MCF 10A (cell line): ENCODE data around the gene CROCC2. TPM values are rescaled to one million over a fixed set of nuclear protein-coding genes. Genes with fewer than 3 reads are reported as not detected.

Source experiments
- BruUV-seq: library from RNA; stranded (reverse); fragments of 400-500 nt; replicated peaks from 2 replicates; lab custom pipeline; 2021; lab: Mats Ljungman, UMichigan
- CTCF ChIA-PET: fragments of 300-600 bp; sonication (Branson Sonifier 250); formaldehyde crosslinking; extraction: SDS; loops from one replicate; lab custom pipeline; 2021; ENCODE audit warnings: antibody characterized with exemption, inconsistent platforms; lab: Yijun Ruan, JAX
- POLR2A ChIA-PET: fragments of 300-600, 350-650 bp; sonication (Branson Sonifier 250); formaldehyde crosslinking; extraction: SDS; loops from one replicate; lab custom pipeline; 2020; ENCODE audit warnings: antibody characterized with exemption, inconsistent platforms; lab: Yijun Ruan, JAX
- DNase-seq: peaks from one replicate; pipeline ENCODE4 v3.0.0-alpha.2; 2018; ENCODE audit not compliant: unreplicated experiment
- H3K27ac Mint-ChIP-seq: one replicate; pipeline ENCODE4 v1.8.0; 2022; ENCODE audit warnings: mild to moderate bottlenecking, low read depth, mixed read lengths; ENCODE audit not compliant: unreplicated experiment
- H3K27me3 Mint-ChIP-seq: one replicate; pipeline ENCODE4 v1.8.0; 2022; ENCODE audit warnings: mixed read lengths; ENCODE audit not compliant: insufficient read depth, unreplicated experiment
- H3K36me3 Mint-ChIP-seq: one replicate; pipeline ENCODE4 v1.8.0; 2022; ENCODE audit warnings: mild to moderate bottlenecking, moderate library complexity, mixed read lengths; ENCODE audit not compliant: insufficient read depth, unreplicated experiment
- H3K4me1 Mint-ChIP-seq: one replicate; pipeline ENCODE4 v1.8.0; 2022; ENCODE audit warnings: mixed read lengths; ENCODE audit not compliant: insufficient read depth, unreplicated experiment
- H3K4me3 Mint-ChIP-seq: one replicate; pipeline ENCODE4 v1.8.0; 2022; ENCODE audit warnings: mild to moderate bottlenecking, moderate library complexity, mixed read lengths; ENCODE audit not compliant: unreplicated experiment
- H3K9me3 Mint-ChIP-seq: one replicate; pipeline ENCODE4 v1.8.0; 2022; ENCODE audit warnings: mixed read lengths; ENCODE audit not compliant: unreplicated experiment
- intact Hi-C: fragments of 100-400 bp; cut with micrococcal nuclease; formaldehyde crosslinking; loops from 2 replicates; pipeline ENCODE4 v1.14.1; 2022
- total RNA-seq: library from RNA; stranded (reverse); gene quantifications from 2 replicates; pipeline ENCODE4 v1.2.3, GENCODE V29; 2022
- TF ChIP-seq, protein P1 (sequence below): fragments of 200-600 bp; IDR thresholded peaks from one replicate; pipeline ENCODE4 v1.8.0; 2022; ENCODE audit warnings: antibody characterized with exemption, mild to moderate bottlenecking; ENCODE audit not compliant: unreplicated experiment

The CROCC2 gene
- total RNA-seq, 1 experiment from 2014 or later, result not detected

- ChIA-PET CTCF (interaction anchor here (1.9 kb wide), 1 partner anchor 135 kb away, joined by 10 read pairs; no protein-coding TSS in a partner anchor), POLR2A (interaction anchor here (1.1 kb wide), 1 partner anchor 12 kb away, joined by 8 read pairs; the partner anchor contains the start of gene SNED1)
- Mint-ChIP-seq H3K27ac (peak overlapping the region; percentile 54), H3K9me3 (no peaks in the 10 kb centered on the region), H3K36me3 (peaks cover 6% of the 10 kb centered on the region), H3K4me3 (no peak overlapping the region), H3K4me1 (peaks cover 24% of the 10 kb centered on the region), H3K27me3 (no peaks in the 10 kb centered on the region)
- BruUV-seq, result no TSS peak
- intact Hi-C loops, result no loop called here
- TF ChIP-seq, protein P1, sequence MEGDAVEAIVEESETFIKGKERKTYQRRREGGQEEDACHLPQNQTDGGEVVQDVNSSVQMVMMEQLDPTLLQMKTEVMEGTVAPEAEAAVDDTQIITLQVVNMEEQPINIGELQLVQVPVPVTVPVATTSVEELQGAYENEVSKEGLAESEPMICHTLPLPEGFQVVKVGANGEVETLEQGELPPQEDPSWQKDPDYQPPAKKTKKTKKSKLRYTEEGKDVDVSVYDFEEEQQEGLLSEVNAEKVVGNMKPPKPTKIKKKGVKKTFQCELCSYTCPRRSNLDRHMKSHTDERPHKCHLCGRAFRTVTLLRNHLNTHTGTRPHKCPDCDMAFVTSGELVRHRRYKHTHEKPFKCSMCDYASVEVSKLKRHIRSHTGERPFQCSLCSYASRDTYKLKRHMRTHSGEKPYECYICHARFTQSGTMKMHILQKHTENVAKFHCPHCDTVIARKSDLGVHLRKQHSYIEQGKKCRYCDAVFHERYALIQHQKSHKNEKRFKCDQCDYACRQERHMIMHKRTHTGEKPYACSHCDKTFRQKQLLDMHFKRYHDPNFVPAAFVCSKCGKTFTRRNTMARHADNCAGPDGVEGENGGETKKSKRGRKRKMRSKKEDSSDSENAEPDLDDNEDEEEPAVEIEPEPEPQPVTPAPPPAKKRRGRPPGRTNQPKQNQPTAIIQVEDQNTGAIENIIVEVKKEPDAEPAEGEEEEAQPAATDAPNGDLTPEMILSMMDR, result no peak
- DNase-seq, result peak; percentile 90
Measured at GRCh38 chr2:240986787-240987411, 80.8 kb downstream of the CROCC2 start.

GRCh38 chr2:240987588-240987987 lies 81.5 kb downstream of the CROCC2 start:
- DNase-seq, result no peak
- H3K27ac Mint-ChIP-seq, result peak overlapping the region; percentile 54
- peaks cover 5% of the 10 kb centered on the region for H3K36me3 Mint-ChIP-seq
- TF ChIP-seq, protein P1, result no peak
- H3K9me3 Mint-ChIP-seq, result no peaks in the 10 kb centered on the region
- H3K27me3 Mint-ChIP-seq, result no peaks in the 10 kb centered on the region
- intact Hi-C loops, result no loop called here
- no TSS peak for BruUV-seq
- ChIA-PET CTCF (interaction anchor here (0.5 to 1.9 kb wide), 2 partner anchors 69 to 136 kb away, joined by 3 to 10 read pairs; no protein-coding TSS in a partner anchor), POLR2A (interaction anchor here (1.1 kb wide), 1 partner anchor 11 kb away, joined by 8 read pairs; the partner anchor contains the start of gene SNED1)
- peak overlapping the region; percentile 23 for H3K4me3 Mint-ChIP-seq
- peaks cover 31% of the 10 kb centered on the region for H3K4me1 Mint-ChIP-seq

- ChIA-PET CTCF (interaction anchor here (0.5 to 1.9 kb wide), 2 partner anchors 68 to 137 kb away, joined by 3 to 10 read pairs; no protein-coding TSS in a partner anchor), POLR2A (interaction anchor here (1.1 kb wide), 1 partner anchor 10 kb away, joined by 8 read pairs; the partner anchor contains the start of gene SNED1)
- Mint-ChIP-seq H3K9me3 (no peaks in the 10 kb centered on the region), H3K27me3 (no peaks in the 10 kb centered on the region), H3K27ac (peak overlapping the region; percentile 54), H3K4me3 (no peak overlapping the region), H3K4me1 (peaks cover 31% of the 10 kb centered on the region), H3K36me3 (no peaks in the 10 kb centered on the region)
- TF ChIP-seq, protein P1, result no peak
- no TSS peak for BruUV-seq
- no peak for DNase-seq
- intact Hi-C loops, result no loop called here
Measured at GRCh38 chr2:240988146-240988545, 82.0 kb downstream of the CROCC2 start.

DNA sequence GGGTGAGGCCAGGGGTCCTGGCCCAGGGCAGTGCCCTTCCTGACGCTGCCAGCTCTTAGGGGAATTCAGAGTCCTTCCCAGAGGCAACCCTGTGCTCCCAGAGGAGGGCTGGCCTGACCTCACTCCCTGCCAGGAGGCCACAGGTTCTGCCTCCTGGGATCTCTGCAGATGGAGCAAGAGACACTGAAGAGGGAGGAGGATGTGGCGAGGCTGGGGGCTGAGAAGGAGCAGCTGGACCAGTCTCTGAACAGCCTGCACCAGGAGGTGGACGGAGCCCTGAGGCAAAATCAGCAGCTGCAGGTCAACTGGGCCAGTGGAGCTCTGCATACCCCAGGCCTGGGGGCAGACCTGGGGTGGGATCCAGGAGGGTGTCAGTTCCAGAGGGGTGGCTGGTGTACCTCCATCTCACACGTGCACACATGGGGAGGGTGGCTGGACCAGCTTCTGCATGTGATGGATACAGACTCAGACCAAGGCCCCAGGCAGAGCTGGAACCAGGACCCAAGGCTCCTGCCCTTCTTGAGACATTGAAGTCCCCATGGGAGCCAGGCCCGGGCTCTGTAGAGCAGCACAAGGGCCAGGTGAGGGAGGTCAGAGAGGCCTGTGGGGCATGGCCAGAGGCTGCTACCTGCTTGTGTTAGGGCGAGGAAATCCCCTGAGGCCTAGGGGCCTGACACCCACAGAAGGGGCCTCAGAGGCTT lies 82.6 kb downstream of the CROCC2 start:
- Mint-ChIP-seq H3K9me3 (no peaks in the 10 kb centered on the region), H3K27me3 (no peaks in the 10 kb centered on the region), H3K4me1 (peaks cover 31% of the 10 kb centered on the region), H3K27ac (no peak overlapping the region), H3K4me3 (no peak overlapping the region), H3K36me3 (no peaks in the 10 kb centered on the region)
- no peak for DNase-seq
- ChIA-PET CTCF (interaction anchor here (0.6 to 1.9 kb wide), 2 partner anchors 42 to 137 kb away, joined by 3 to 10 read pairs; no protein-coding TSS in a partner anchor), POLR2A (no interaction called here)
- intact Hi-C loops, result no loop called here
- no TSS peak for BruUV-seq
- TF ChIP-seq, protein P1, result no peak
